ENCODE measurements around the gene GZMM. TPM values are rescaled to one million over a fixed set of nuclear protein-coding genes. Genes with fewer than 3 reads are reported as not detected.

The GZMM gene
- total RNA-seq, 1 experiment from 2014 or later: 0.66 TPM

DNA sequence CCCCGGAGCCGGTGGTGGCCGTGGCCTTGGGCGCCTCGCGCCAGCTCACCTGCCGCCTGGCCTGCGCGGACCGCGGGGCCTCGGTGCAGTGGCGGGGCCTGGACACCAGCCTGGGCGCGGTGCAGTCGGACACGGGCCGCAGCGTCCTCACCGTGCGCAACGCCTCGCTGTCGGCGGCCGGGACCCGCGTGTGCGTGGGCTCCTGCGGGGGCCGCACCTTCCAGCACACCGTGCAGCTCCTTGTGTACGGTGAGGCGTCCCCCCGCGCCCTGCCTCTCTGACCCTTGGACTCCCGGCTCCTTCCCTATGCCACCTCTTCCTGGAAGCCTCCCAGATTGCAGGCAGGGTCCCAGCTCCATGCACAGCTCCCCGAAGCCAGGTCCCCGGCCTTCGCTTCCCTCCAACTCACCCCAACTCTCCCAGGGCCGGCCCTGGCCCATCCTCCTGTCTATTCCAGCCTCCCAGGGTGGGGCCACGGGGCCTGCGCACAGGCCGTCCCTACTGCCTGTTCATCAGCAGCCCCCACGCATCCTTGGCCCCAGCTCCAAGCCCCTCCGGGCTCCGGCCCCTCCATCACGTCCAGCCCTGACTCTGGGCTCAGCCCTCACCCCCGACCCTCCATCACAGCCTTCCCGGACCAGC lies 45.9 kb upstream of the GZMM start:
- peak overlapping the region; percentile 32 to 77 for H3K4me3 Mint-ChIP-seq
- no peak overlapping the region for H3K18ac ChIP-seq (ENCODE audit: insufficient read length, low read depth, low read length)
- H3K79me2 ChIP-seq (ENCODE audit: insufficient read depth, low read length): no peaks in the 10 kb centered on the region
- no peak overlapping the region for H2BK20ac ChIP-seq (ENCODE audit: low read depth, low read length, poor library complexity, severe bottlenecking)
- H4K91ac ChIP-seq (ENCODE audit: insufficient read length, low read depth, low read length): no peak overlapping the region
- no peak overlapping the region for H2BK12ac ChIP-seq (ENCODE audit: insufficient read length, low read depth, low read length)
- H2AFZ ChIP-seq (ENCODE audit: low read length): no peak overlapping the region
- no peak overlapping the region for H3K23ac ChIP-seq (ENCODE audit: insufficient read length, low read depth, low read length)
- peaks cover 0 to 2% (median 0%) of the 10 kb centered on the region in 3 experiments; a peak in 2 of 7 replicates for H3K36me3 Mint-ChIP-seq (ENCODE audit: insufficient read depth in 1 of 3, low read depth in 3 of 3)
- H3K4me1 ChIP-seq (ENCODE audit: insufficient read depth, low read length): no peaks in the 10 kb centered on the region
- H3K9me3 ChIP-seq (ENCODE audit: control insufficient read depth, low read depth, low read length): no peaks in the 10 kb centered on the region
- H3K14ac ChIP-seq (ENCODE audit: insufficient read depth, low read length): no peak overlapping the region
- peaks cover 9% of the 10 kb centered on the region for H3K23me2 ChIP-seq (ENCODE audit: insufficient read length, low read depth, low read length, poor library complexity, severe bottlenecking)
- H3K79me1 ChIP-seq (ENCODE audit: insufficient read depth, low read depth, low read length, poor library complexity, severe bottlenecking): no peaks in the 10 kb centered on the region
- peaks cover 3 to 18% of the 10 kb centered on the region in 2 experiments; a peak in 3 of 4 replicates for H3K4me1 Mint-ChIP-seq
- H2BK120ac ChIP-seq (ENCODE audit: low read depth, low read length, poor library complexity, severe bottlenecking): no peak overlapping the region
- no peak overlapping the region for H3K56ac ChIP-seq (ENCODE audit: insufficient read length, low read depth, low read length)
- H3K9ac ChIP-seq (ENCODE audit: extremely low read depth, insufficient read length, low read length): no peak overlapping the region
- no peak overlapping the region for H2BK15ac ChIP-seq (ENCODE audit: low read depth, low read length)
- peaks cover 60% of the 10 kb centered on the region for H3K27me3 Mint-ChIP-seq (ENCODE audit: low read depth)
- TF ChIP-seq, protein P1, sequence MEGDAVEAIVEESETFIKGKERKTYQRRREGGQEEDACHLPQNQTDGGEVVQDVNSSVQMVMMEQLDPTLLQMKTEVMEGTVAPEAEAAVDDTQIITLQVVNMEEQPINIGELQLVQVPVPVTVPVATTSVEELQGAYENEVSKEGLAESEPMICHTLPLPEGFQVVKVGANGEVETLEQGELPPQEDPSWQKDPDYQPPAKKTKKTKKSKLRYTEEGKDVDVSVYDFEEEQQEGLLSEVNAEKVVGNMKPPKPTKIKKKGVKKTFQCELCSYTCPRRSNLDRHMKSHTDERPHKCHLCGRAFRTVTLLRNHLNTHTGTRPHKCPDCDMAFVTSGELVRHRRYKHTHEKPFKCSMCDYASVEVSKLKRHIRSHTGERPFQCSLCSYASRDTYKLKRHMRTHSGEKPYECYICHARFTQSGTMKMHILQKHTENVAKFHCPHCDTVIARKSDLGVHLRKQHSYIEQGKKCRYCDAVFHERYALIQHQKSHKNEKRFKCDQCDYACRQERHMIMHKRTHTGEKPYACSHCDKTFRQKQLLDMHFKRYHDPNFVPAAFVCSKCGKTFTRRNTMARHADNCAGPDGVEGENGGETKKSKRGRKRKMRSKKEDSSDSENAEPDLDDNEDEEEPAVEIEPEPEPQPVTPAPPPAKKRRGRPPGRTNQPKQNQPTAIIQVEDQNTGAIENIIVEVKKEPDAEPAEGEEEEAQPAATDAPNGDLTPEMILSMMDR (conservative IDR thresholded peaks at IDR 0.05): no peak
- H3K27ac Mint-ChIP-seq: no peak overlapping the region
- H3T11ph ChIP-seq (ENCODE audit: low read length): no peak overlapping the region
- peak overlapping the region; percentile 48 for H3K4me2 ChIP-seq (ENCODE audit: insufficient read depth, insufficient read length, low read length)
- peak; percentile 38 for DNase-seq
- no CpG with 5 or more reads among the region's 50 CpGs for WGBS (ENCODE audit: extremely low coverage, insufficient read length, low lambda C conversion rate)
- no peak overlapping the region for H3K4ac ChIP-seq (ENCODE audit: low read depth, low read length)
- H3K9me3 Mint-ChIP-seq: peaks cover 6 to 8% of the 10 kb centered on the region in 2 experiments
- no peak overlapping the region for H2AK5ac ChIP-seq (ENCODE audit: insufficient read length, low read length)
- H3K27me3 ChIP-seq (ENCODE audit: insufficient read depth, low read length): peaks cover 14% of the 10 kb centered on the region; the same call in 1 of the 2 replicates
- H2BK5ac ChIP-seq (ENCODE audit: insufficient read length, low read length): no peak overlapping the region
- no peaks in the 10 kb centered on the region for H4K20me1 ChIP-seq (ENCODE audit: control insufficient read depth, insufficient read depth, insufficient read length)
- no peak overlapping the region for H4K8ac ChIP-seq (replicated peaks; ENCODE audit: insufficient read length, low read depth, low read length)
- H3K27ac ChIP-seq (ENCODE audit: insufficient read length, low read depth, low read length): no peak overlapping the region
- H4K5ac ChIP-seq (ENCODE audit: insufficient read length, low read depth, low read length): no peak overlapping the region
